Activated T-cell treated with anti-CD3 and anti-CD28 coated beads for 1 hour (primary cell): ENCODE measurements around the gene PTK6.

ENCODE experiments used
- DNase-seq: peaks from one replicate; pipeline ENCODE4 v3.0.0-alpha.2; 2020; ENCODE audit warnings: low read depth

The PTK6 gene

GRCh38 chr20:63505723-63506122, 31.5 kb downstream of the PTK6 start:
- no peak for DNase-seq

DNA sequence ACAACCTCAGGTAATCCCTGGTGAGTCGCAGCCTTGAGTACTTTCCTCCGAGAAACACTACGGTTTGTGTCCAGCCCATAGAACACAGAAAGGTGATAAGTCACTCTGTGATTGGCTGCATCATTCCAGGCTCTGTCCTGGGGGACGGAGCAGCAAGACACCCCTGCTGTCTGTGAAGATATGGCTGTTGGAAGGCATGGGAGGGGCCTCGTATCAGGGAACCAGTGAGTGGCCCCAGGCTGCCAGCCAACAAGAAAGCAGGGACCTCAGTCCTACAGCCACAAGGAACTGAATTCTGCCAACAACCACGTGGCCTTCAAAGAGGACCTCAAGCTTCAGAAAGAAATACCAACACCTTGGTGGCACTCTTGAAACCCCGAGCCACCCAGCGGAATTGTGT, 31.9 kb downstream of the PTK6 start:
- no peak for DNase-seq

DNA sequence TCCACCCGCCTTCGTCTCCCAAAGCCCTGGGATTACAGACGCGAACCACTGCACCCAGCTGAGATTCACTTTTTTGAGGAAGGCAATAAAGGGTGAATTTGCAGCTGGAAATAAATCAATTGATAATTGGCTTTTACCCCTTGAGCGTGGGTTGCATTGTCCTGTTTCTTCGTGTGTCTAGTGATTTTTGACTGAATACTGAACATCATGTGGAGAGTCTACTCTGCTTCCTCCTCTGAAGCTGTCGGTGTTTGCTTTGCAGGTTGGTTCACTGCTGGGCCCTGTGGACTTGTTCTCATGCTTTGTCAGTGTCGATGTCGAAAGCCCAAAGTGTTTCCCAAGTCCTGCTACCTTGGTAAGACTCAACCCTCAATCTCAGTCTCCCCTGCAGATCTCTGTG, 32.5 kb downstream of the PTK6 start:
- no peak for DNase-seq

DNA sequence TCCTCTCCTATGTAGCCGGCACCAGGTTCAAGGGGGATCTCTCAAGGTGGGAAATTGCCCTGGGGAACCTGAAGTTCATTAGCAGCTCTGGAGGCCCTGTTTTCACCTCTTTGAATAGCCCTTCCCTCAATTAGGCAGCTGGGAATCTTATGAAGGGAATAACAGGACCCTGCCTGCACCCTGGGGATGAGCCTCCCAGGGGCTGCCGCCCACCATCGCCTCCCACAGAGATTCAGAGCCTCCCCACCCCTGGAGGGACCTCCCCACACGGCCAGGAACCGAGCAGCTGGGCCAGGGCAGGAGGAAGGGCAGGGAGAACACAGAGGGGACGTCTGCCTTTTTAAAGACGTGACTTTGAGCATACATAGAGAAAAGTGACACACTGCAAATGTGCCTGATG, 33.7 kb downstream of the PTK6 start:
- DNase-seq, result no peak

DNA sequence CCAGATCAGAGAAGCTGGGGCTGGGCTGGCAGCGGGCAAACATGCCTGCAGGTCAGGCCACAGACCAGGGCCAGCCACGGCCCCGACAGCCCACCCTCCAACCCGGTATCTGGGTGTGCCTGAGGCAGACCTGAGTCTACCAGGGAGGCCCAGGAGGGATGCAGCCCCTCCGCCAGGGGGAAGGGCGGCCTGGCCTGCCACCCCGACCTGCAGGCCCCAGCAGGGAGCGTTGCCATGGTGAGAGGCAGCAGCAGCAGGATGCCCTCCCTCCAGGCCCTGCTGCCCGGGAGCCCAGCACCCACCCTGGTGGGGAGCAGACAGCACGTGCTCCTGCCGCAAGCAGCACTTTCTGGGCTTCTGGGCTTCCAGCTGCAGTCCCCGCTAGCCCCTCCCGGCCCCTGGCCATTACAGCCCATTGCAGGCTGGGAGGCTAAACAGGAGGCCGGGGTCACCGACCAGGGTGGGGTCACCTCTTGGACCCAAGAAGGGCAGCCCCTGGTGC, 34.5 kb downstream of the PTK6 start:
- no peak for DNase-seq

DNA sequence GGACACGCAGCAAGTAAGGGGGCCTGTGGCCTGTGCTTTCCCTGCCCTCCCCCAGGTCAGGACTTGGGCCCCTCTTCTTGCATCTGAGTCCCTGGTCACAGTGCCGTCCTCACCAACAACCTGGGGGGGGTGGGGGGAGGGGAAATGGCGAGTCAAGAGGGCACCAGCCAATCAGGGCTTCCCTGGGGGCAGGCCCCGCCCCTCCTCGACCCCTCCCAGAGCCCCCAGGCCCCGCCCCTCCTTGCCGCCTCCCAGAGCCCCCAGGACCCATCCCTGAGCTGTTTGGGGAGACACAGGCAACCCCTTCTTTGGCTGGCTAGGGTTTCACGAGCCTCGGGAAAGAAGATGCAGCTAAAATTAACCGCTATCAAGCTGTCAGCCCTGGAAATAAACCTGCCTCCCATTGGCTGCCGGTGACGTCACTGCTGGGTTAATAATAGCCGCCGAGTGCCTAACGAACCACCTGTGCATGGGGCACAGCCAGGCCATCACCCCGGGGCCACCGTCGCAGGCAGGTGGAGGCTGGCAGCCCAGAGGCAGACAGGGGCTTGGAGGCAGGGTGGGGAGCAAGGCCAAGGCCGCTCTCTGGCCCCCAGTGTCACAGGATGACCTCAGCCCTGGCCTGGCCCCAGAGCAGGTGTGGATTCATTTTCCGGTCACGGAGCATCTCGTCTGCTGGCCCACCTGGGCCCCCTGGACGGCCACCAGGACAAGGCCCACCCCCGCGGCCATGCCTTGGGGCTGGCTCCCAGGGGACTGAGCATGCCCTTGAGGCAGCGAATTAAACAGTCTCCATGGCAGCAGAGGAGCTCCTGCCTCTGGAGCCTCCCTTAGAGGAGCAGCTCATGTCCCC, 35.1 kb downstream of the PTK6 start:
- no peak for DNase-seq

DNA sequence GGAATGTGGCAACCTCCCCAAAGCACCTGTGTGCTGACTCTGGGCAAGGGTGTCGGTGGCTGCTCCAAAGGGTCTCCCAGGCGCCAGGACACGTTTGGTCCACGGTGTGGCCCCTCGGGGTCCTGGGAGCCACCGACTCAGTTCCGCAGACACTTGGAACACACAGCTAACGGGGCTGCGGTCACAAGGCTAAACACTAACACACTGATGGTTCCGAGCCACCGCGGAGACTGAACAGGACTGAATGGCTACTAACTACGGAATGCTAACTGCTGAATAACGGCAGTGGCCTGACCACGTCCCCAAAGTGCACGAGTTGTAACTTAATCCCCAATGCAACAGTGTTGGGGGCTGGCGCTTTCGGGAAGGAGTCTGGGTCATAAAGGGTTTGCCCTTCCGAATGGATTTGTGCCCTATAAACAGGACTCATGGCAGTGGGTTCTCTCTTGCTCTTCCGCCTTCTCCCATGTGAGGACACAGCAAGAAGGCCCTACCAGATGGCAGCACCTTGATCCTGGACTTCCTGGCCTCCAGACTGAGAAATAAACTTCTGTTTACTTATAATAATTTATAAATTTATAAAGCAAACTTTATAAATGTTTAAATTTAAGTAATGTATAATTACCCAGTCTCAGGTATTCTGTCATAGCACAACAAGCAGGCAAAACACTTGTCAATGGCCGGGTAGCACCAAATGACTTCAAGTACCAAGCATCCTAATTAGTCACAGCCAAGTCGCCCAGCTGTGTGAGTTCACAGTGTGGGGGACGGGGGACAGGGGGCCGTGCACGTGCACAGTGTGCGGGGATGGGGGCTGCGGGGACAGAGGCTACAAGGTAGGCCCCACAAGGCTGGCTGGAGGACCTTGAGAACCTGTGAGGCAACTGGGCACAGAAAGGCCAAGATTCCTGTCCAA, 36.0 kb downstream of the PTK6 start:
- no peak for DNase-seq

DNA sequence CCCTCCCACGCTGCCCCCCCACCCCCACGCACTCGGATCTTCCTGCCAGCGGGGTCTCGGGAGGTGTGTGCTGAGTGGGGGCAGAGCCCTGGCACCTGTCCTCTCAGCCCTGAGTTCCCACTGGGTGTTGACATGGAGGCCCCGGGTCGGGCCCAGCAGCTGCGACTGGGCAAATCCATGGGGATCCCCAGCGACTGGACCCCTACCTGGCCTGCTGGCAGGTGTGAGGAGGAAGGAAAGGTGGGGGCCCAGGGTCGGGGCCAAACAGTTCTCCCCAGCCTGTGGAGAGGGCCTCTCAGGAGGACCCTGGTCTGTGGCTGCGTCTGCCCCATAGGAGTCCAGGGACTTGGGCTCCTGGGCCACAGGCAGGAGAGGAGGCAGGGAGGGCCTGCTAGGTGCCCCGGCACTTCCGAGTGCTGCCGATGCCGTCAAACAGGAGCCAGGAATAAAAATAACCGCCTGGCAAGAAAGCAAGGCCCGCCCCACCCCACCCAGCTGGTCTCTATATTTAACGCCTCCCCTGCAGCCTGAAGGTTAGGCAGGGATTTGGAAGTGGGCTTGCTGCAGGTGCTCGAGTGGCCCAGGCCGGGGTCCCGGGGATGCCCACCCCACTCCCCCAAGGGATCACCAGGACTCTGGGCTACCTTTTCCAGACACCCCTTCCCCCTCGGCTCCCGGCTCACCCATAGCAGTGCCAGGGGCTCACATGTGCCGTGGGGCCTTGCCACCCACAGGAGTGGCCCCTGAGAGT, 36.9 kb downstream of the PTK6 start:
- no peak for DNase-seq

- DNase-seq, result no peak
Observed at GRCh38 chr20:63499338-63499969, 37.7 kb downstream of the PTK6 start.

DNA sequence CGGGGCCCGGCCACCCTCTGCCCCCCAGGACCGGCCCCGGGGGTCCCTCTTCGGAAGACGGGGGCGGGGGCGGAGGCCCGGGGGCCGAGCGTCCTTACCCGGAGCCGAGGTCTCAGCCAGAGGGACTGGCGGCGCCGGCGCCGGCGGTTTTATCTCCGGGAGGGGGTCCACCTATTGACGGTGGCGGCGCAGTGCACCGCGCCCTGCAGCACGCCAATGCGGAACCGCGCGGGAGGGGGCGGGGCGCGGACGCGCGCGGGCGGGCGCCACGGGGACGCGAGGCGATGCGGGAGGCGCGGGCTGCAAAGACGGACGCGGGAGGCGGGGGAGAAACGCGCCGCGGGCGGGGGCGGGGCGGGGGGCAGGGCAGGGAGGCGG, 38.2 kb downstream of the PTK6 start, which contains the start of gene EEF1A2:
Gene EEF1A2 (minus strand): TSS at position 124 of the 378 bp plus-strand sequence. CDS start 1,320 bp downstream, outside the sequence.
- DNase-seq, result peak; percentile 49

- DNase-seq, result no peak
Observed at GRCh38 chr20:63497946-63498935, 38.9 kb downstream of the PTK6 start.

DNA sequence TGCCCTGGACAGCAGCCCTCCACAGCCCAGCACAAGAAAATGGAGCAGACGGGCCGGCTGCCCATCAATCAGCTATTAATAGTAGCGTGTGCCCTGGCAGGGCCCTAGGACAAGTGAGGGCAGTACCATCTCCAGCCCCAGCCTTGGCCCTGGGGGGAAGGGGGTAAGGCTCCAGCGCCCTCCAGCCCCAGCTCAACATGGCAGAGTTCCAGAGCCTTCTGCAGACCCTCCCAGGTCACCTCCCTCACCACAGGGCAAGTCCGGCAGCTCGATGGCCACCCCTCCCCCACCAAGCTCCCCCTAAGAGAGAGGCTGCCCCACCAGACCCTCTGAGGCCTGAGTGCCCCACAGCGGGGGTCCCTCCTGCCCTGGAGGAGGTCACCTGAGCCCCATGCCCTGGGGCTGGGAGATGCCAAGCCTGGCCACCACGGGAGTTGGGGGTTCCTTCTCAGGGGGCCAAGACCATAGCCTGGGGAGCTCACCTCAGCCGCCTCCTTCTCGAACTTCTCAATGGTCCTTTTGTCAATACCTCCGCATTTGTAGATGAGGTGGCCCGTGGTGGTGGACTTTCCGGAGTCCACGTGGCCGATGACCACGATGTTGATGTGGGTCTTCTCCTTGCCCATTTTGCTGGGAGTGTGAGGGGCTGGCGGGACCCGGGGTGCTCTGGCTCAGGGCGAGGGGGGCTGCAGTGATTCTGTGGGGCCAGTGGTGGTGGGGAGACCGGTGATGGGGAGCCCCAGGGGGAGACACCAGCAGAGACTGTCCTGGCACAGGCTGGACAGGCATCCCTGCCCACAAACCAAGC, 39.8 kb downstream of the PTK6 start:
- no peak for DNase-seq

DNA sequence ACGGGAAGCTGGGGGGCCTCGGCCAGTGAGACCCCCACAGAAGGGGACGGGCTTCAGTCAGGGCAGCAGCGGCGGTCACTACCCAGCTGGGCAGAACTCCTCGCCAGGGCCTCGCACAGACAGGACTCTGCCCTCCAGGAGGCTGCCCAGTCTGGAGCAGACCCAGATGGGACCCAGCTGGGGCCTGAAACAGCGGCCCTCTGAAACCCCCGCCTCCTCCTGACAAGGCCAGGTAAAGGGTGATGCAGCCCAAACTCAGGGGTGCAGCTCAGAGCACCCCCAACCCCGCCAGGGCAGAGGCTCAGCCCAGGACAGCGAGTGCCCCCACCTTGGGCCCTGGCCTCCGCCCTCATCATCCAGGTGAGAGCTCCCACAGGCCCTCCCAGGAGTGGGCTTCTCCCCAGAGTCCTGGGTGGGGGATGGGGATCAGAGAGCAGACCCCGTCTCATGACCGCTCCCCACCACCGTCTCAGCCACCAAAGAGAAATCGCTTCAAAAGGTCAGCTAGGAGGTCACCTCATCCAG, 40.5 kb downstream of the PTK6 start:
- DNase-seq, result no peak

DNA sequence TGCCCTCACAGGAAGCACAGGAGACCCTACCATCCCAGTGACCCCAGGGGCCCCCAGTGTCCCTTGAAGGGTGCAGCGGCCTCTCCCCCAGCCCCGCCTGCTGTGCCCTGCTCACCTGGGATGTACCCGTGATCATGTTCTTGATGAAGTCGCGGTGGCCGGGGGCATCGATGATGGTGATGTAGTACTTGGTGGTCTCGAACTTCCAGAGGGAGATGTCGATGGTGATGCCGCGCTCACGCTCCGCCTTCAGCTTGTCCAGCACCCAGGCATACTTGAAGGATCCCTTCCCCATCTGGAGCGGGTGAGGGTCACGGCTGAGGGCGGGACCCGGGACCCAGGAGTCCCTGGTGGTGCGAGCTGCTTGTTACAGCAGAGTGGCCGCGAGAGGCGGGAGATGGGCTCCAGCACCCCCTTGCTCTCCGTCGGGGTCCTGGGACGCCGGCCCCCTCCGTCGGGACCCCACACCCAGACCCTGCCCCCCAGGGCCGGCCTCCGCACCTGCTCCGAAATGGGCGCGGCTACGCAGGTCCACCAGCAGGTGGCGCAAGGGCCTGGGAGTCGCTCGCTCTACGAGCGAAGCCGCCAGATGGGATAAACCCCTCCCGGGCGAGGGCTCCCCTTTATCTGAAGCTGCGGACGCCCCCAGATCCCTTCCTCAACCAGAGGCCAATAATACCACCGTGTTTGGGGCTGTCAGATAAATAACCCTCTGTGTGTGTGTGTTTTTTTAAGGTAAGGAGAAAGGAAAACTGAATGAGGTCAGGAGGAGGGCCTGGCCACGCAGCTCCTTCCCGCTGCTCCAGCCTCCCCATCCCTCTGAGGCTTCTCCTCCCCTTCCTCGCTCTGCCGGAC, 41.2 kb downstream of the PTK6 start:
- DNase-seq, result peak; percentile 80

DNA sequence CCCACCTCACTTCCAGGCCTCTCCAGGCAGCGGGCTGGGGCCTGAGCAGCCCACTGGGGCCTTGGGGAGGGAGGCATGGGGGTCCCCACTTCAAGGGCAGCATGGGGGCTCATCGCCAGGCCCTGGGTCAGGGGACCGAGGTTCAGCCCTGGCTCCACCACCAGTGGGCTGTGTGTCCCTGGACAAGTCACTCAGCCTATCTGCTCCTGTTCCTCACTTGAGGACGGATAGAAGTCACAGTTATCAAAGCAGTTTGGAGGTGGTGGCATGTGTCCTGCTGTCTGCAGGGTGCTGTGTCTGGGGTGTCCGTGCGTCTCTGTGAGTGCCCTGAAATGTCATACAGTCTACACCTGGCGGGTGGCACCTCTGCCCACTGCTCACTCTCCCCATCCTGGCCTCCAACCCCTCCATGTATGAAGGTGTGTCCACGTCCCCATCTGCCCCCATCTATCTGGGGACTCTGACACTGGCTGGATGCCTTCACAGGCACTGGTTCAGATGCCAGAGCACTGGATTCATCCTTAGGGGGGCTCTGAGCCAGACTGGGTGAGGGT, 41.9 kb downstream of the PTK6 start:
- no peak for DNase-seq

- DNase-seq, result no peak
Observed at GRCh38 chr20:63494420-63495166, 42.6 kb downstream of the PTK6 start.

GRCh38 chr20:63494084-63494419, 43.1 kb downstream of the PTK6 start:
- DNase-seq, result no peak
